ENCODE results near the gene NAP1L4. TPM values are rescaled to one million over a fixed set of nuclear protein-coding genes. Genes with fewer than 3 reads are reported as not detected.
A peak's percentile ranks its signal among the peaks of the same experiment; 100 is the strongest.

Gene NAP1L4
- total RNA-seq, 1 experiment from 2014 or later = 212 TPM

DNA sequence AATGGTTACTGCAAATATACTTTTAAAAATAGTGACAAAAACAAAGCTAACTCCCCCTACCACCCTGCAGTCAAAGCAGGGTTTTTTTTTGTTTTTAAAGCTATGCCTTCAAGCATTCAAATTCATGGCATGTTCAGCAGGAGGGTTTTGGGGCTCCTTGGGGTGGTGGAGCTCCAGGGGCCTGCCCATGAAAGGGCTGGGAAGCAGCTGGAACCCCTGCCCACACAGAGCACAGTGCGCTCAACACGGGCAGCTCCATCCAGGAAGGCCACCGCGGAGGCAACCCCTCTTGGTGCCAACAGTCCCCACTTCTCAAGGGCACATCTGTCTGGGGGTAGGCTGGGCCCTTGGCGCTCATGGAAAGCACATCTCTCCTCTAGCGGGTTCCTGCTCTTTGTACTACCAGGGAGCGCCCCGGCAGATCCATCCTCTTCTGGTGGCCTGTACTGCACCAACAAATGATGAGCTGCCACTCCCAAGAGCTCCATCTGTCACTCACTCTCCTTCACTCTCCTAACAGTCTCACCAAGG lies 46.3 kb downstream of the NAP1L4 start:
- H4K91ac ChIP-seq (ENCODE audit: insufficient read length, low read depth, low read length) = no peak overlapping the region
- Mint-ChIP-seq H3K9me3 (no peaks in the 10 kb centered on the region), H3K4me1 (peaks cover 32 to 38% of the 10 kb centered on the region in 2 experiments), H3K36me3 (ENCODE audit: insufficient read depth in 1 of 3, low read depth in 3 of 3) (peaks cover 36 to 67% (median 60%) of the 10 kb centered on the region in 3 experiments; a peak in 6 of 7 replicates), H3K4me3 (no peak overlapping the region; a peak in 2 of 5 replicates), H3K27ac (peak overlapping the region in 1 of 3 experiments; percentile 62; a peak in 2 of 7 replicates), H3K27me3 (ENCODE audit: low read depth) (no peaks in the 10 kb centered on the region)
- H3K56ac ChIP-seq (ENCODE audit: insufficient read length, low read depth, low read length) = no peak overlapping the region
- H3K14ac ChIP-seq (ENCODE audit: insufficient read depth, low read length) = no peak overlapping the region
- no peaks in the 10 kb centered on the region for H3K23me2 ChIP-seq (ENCODE audit: insufficient read length, low read depth, low read length, poor library complexity, severe bottlenecking)
- no peak overlapping the region for H3K27ac ChIP-seq (ENCODE audit: insufficient read length, low read depth, low read length)
- no peak overlapping the region for H2AFZ ChIP-seq (ENCODE audit: low read length)
- H3K9me3 ChIP-seq (ENCODE audit: control insufficient read depth, low read depth, low read length) = no peaks in the 10 kb centered on the region
- no peak overlapping the region for H3K9ac ChIP-seq (ENCODE audit: extremely low read depth, insufficient read length, low read length)
- WGBS (ENCODE audit: extremely low coverage, insufficient read length, low lambda C conversion rate) = no CpG with 5 or more reads among the region's 8 CpGs
- H3T11ph ChIP-seq (ENCODE audit: low read length) = no peak overlapping the region
- H3K18ac ChIP-seq (ENCODE audit: insufficient read length, low read depth, low read length) = no peak overlapping the region
- no peak overlapping the region for H3K4me2 ChIP-seq (ENCODE audit: insufficient read depth, insufficient read length, low read length)
- H2BK20ac ChIP-seq (ENCODE audit: low read depth, low read length, poor library complexity, severe bottlenecking) = no peak overlapping the region
- no peaks in the 10 kb centered on the region for H4K20me1 ChIP-seq (ENCODE audit: control insufficient read depth, insufficient read depth, insufficient read length)
- H3K79me1 ChIP-seq (ENCODE audit: insufficient read depth, low read depth, low read length, poor library complexity, severe bottlenecking) = no peaks in the 10 kb centered on the region
- H3K79me2 ChIP-seq (ENCODE audit: insufficient read depth, low read length) = no peaks in the 10 kb centered on the region
- H2AK5ac ChIP-seq (ENCODE audit: insufficient read length, low read length) = no peak overlapping the region
- no peak overlapping the region for H2BK12ac ChIP-seq (ENCODE audit: insufficient read length, low read depth, low read length)
- no peak overlapping the region for H4K8ac ChIP-seq (replicated peaks; ENCODE audit: insufficient read length, low read depth, low read length)
- peak; percentile 37 for DNase-seq
- no peak overlapping the region for H2BK5ac ChIP-seq (ENCODE audit: insufficient read length, low read length)
- no peak overlapping the region for H3K23ac ChIP-seq (ENCODE audit: insufficient read length, low read depth, low read length)
- H2BK120ac ChIP-seq (ENCODE audit: low read depth, low read length, poor library complexity, severe bottlenecking) = no peak overlapping the region
- no peak overlapping the region for H3K4ac ChIP-seq (ENCODE audit: low read depth, low read length)
- peaks cover 5% of the 10 kb centered on the region; the same call in 1 of the 2 replicates for H3K4me1 ChIP-seq (ENCODE audit: insufficient read depth, low read length)
- no peak overlapping the region for H4K5ac ChIP-seq (ENCODE audit: insufficient read length, low read depth, low read length)
- no peaks in the 10 kb centered on the region for H3K27me3 ChIP-seq (ENCODE audit: insufficient read depth, low read length)
- TF ChIP-seq CTCF (conservative IDR thresholded peaks at IDR 0.05) = no peak
- no peak overlapping the region for H2BK15ac ChIP-seq (ENCODE audit: low read depth, low read length)

Measured in H9 (cell line).